HTERT RPE-1 (cell line): ENCODE results near the gene C1QA.
"Not testable (repeated sequence)": the region's sequence is repeated elsewhere in the genome, so short reads cannot be mapped to it uniquely, and the experiment has no call there.

Source experiments
- in situ Hi-C: fragments of 300-500 bp; cut with MboI; formaldehyde crosslinking; loops from 4 replicates; pipeline ENCODE4 v1.14.3; 2020; ENCODE audit warnings: low sequenced_read_pairs

Gene C1QA

DNA sequence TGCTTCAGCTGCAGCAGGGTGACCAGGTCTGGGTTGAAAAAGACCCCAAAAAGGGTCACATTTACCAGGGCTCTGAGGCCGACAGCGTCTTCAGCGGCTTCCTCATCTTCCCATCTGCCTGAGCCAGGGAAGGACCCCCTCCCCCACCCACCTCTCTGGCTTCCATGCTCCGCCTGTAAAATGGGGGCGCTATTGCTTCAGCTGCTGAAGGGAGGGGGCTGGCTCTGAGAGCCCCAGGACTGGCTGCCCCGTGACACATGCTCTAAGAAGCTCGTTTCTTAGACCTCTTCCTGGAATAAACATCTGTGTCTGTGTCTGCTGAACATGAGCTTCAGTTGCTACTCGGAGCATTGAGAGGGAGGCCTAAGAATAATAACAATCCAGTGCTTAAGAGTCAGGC, 2.9 kb downstream of the C1QA start:
- in situ Hi-C loops: no loop called here

DNA sequence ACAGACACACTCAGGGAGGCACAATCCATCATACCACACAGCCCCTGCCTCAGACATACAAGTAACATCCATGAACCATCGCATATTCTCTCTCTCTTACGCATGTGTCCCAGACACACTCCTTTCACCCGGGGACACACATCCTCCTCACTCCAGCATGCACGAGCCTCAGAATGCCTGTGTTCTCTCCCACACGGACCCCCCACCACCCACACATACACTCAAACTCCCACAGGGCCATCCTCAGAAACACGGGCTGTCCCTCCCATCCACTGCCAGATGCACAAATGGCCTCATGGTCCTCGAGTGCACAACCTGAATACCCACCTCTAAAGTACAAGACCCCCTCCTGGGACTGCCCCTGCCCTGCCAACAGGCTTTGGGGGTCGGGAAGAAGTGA, 4.8 kb downstream of the C1QA start:
- in situ Hi-C loops: no loop called here

DNA sequence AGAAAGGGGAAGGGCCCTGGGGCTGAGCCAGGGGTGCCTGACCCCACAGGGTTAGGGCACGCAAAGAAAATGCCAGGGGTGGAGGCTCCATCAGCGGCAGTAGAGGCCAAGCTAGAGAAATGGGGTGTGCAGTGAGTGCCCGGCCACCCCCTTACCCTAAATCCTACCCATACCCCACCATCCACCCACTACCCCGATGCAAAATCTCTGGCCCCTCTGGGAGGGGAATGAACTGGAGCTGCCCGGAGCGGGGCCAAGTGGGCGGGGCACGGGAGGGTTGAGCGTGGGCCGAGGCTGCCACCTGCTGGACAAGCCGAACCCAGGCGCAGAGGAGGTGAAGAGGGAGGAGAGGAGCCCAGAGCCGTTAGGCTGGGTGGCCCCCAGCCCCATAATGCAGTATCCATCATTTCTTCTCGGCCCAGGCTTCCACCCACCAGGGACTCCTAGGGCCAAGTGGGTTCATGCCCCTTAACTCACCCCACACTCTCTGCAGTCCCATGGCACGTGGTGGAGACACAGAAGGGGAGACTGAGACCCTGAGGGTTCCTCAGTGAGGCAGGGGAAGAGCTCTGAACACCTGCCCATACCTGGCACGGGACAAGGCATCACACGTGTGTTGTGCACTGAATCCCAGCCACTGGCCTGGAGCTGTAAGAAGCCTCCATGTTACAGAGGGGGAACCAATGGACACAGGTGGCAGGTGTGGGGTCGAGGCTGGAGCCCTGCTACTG, 5.6 kb downstream of the C1QA start:
- in situ Hi-C loops: no loop called here

DNA sequence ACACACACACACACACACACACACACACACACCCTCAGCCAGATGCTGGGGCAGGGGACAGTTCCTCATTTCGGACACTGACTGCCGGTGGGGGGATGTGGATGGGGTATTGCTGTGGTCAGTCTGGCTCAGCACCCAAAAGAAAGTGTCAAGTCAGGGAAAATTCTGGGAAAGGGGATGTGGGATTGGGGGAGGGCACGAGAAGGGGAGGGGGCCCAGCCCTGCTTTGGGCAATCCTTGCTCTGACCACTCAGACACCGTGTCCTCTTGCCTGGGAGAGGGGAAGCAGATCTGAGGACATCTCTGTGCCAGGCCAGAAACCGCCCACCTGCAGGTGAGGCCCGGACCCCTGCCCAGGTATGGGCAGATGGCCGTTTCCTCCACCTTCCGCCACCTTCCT, 7.0 kb downstream of the C1QA start, which contains the start of gene C1QC:
C1QC (plus strand) TSS at position 253 of the 400 bp plus-strand sequence. CDS start 391 bp downstream, outside the sequence.
- in situ Hi-C loops: no loop called here

DNA sequence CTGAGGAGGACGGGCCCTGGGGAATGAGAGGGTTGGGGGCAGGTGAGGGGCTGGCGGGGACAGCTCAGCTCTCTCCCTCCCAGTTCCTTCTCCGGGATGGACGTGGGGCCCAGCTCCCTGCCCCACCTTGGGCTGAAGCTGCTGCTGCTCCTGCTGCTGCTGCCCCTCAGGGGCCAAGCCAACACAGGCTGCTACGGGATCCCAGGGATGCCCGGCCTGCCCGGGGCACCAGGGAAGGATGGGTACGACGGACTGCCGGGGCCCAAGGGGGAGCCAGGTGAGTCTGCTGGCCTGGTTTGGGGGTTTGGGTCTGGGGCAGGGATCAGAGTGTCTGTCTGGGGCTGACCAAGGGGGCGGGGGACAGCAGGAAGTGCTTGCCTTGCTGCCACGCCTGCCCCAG, 7.5 kb downstream of the C1QA start:
- in situ Hi-C loops: no loop called here

DNA sequence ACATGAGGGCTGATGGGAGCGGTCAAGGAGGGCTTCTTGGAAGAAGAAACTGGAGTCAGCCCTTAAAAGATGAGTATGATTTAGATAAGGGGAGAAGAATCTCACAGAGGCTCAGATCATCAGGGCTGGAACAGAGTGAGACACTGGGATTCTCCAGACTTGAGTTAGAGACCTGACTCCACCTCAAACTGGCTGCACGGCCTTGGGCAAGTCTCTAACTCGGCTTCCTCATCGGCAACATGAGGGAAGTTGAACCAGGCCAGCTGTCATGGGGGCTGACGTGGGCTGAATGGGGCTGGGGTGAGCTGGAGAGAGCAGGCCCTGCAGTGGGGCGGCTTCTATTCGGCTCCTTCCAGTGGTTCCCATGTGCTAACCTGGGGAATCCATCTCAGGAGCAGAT, 9.5 kb downstream of the C1QA start:
- in situ Hi-C loops: no loop called here

DNA sequence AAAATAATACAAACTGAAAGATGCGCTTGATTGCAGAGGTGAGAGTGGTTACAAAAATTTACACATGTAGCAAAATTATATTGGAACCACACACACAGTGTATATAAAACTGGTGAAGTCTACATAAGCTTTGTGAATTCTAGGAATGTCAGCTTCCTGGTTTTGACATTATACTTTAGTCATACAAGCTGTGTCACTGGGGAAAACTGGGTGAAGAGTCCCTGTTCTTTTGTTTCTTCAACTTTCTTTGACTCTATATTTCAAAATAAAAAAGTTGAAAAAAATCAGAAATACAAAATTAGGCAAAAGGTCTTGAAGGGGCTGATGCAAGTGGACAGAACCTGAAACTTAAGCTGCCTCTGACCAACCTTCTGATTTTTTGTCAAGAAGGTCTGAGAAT, 10.0 kb downstream of the C1QA start:
- in situ Hi-C loops: no loop called here

DNA sequence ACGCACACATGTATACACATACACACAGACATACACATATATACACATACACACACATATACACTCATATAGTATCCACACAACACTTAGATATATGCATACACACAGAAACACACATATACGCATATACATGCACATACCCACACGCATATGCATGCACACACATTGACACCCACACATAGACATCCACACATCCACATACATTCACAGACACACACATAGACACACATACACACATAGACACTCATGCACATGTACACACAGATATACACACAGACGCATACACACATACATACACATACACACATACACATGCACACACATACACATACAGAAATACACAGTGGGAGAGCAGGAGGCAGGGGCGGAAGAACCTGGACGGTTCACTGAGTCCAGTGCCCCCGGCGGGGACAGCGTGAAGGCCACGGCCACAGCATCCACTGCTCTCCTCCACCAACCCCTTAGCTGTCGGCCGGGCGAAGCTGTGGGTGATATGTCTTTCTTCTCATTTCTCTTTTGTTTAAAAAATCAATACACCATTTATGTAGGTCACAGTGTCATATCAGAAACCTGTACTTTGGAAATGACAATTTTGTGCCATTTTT, 13.8 kb downstream of the C1QA start:
- in situ Hi-C loops: no loop called here

DNA sequence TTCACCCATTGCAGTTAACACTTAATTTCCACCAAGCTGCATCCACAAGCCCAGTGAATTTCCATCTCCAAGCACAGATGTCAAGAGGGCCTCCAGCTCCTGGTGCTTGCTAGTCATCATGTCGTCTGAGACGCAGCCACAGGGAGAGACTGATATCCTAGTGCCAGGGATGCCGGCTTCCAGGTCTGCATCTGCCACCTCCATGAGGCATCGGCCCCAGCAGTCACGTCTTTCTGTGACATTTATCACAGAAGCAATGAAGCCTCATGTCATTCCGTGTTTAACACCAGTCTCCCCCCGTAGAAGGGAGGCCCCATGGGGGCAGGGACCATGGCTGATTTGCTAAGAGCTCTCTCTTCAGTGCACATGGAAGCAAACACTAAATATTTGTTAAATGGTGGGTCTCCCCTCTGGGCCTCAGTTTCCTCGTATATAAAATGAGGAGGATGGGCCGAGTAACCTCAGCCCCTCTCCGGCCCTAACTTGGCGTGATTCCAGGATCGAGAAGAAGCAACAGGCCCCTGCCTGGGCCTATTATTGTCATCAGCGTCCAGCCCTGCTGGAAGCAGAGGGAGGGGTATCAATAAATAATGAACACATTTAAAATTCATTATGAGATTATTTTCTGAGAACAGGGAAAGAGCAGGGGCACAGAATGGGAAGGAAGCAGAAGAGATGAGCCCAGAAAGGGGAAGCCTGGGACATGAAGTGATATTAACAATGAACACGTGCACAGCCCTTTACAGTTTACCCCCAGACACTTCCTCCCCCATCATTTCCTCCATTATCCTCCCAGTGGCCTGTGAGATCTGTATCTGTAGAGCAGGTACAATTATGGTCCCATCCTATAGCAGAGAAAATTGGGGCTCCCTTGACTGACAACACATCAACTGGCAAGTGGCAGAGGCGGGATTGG, 15.8 kb downstream of the C1QA start:
- in situ Hi-C loops: no loop called here

DNA sequence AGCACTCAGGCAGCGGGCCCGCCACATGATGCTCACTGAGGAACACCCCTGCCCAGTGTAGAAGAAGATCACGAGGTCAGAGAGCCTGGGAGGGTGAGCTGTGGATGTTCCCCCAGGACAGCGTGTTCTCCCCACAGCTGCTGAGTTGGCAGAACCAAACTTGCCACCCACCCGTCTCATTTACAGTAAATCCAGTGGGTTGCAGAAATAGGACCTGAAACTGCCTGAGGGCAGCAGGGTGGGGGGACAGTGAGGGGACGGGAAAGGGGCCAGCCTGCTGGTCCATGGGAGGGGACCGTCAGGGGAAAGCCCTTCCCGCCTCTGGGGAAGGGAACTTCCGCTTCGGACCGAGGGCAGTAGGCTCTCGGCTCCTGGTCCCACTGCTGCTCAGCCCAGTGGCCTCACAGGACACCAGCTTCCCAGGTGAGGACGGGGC, 16.5 kb downstream of the C1QA start, which contains the start of gene C1QB:
C1QB (plus strand) TSS at position 356 of the 436 bp plus-strand sequence. CDS start 6,227 bp downstream, outside the sequence.
- in situ Hi-C loops: no loop called here

DNA sequence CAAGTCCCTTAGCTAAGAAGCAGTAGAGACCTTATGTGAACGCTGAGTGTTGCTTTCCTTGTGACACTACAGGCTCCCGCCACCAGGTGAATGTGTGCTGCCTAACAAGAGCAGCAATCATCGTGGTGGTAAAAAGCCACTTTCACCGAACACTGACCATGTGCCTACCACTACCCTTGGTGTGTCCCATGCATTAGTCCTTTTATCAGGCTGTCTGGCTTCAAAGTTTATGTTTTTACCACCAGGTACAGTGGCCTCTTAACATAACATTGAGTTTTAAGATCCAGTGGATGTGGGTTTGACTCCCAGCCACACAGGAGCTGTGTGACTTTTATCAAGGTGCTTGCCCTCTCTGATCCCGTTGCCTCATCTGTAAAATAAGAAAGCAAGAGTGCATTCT, 18.3 kb downstream of the C1QA start:
- in situ Hi-C loops: no loop called here

DNA sequence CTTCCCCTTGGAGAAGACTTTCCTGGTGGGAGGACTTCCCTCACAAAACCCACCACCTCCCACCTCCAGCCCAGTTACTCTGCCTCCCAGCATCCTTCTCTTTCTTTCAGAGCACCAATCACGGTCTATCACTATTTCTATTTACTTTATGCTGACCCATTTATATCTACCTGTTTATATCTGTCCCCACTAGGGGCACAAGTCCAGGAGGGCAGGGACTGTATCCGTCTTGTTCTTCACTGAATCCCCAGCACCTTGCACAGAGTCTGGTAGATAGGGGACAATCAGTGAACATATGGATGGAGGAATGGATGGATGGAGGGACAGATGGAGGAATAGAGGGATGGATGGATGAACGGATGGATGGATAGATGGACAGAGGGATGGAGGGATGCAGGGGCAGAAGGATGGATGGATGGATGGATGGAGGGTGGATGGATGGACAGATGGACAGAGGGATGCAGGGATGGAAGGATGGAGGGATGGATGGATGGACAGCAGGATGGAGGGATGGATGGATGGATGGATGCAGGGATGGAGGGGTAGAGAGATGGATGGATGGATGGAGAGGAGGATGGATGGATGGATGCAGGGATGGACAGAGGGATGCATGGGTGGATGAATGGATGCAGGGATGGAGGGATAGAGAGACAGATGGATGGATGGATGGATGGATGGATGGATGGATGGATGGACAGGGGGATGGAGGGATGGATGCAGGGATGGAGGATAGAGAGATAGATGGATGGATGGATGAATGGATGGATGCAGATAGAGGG, 22.1 kb downstream of the C1QA start:
- in situ Hi-C loops: no loop called here

DNA sequence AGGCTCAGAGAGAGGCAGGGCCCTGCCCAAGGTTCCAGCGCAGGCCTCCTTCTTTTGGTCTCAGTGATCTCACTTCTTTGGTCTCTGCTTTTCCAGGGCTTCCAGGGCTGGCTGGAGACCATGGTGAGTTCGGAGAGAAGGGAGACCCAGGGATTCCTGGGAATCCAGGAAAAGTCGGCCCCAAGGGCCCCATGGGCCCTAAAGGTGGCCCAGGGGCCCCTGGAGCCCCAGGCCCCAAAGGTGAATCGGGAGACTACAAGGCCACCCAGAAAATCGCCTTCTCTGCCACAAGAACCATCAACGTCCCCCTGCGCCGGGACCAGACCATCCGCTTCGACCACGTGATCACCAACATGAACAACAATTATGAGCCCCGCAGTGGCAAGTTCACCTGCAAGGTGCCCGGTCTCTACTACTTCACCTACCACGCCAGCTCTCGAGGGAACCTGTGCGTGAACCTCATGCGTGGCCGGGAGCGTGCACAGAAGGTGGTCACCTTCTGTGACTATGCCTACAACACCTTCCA, 24.4 kb downstream of the C1QA start:
- in situ Hi-C loops: no loop called here

DNA sequence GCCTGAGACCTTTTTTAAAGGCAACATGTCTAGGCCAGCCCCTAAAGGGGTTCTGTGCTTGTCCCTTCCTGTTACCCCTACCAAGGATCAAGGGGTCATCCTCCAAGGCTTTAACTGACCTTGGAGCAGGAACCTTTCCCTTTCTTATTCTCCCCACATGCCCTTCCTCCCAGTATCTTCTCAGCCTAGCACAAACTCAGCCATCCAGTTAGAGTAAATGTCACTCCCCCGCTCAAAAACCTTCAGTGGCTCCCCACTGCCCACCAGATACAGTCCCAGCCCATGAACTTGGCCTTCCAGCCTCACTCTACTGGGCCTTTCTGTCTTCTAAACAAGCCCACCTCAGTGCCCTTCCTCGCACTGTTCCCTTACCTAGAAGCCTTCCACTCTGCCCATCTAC, 25.5 kb downstream of the C1QA start:
- in situ Hi-C loops: no loop called here

DNA sequence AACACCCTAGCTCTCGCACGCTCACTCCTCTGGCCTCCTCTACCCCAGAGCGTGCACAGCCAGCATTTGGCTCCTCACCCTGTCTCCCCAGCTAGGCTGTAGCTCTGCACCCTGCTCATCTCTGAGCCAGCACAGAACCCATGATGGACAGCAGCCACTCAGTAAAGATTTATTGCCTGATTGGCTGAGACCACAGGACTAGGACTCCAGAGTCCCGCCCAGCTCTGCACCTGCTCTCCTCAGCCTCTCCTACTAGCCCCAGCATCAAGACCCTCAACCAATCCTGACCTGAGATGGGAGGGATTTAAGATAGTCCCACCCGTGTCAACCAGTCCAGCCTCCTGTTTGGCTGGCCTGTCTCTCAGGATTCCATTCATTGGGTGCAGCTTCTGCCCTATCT, 25.9 kb downstream of the C1QA start:
- in situ Hi-C loops: no loop called here

DNA sequence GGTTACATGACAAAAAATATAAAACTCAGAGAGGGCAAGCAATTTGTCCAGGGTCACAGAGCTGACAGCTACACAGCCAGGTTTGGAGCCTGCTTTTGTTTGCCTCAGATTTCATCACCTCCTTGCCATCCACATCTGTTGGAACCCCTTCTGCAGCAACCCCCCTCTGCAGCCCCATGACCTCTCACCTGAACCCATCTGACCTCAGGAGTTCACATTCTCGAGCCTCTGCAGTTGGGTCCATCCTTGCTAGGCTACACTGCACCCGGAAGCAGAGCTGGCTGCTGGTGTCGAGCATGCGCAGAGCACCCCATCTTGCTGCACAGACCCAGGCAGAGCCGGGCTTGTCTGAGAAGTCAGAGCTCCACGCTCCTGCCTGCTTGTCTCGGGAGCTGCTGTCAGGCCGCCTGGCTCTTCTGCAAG, 26.6 kb downstream of the C1QA start:
- in situ Hi-C loops: no loop called here

DNA sequence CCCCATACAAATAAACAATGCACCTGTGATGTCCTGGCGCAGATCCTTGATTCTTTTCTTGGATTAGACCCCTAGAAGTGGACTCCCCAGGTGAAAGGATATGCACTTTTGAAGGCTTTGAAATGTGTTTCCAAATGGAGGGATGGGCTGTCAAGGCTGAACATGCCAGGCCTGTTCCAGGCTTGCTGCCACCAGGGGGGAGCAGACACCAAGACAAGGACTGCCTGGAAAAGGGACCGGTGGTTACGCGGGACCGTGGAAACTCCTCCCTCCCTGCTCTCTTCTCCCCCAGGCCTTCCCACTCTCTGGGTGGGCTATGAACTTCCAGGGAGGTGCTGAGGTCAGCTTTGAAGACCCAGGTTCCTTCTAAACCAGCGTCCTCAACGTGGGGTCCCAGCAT, 29.3 kb downstream of the C1QA start:
- in situ Hi-C loops: no loop called here

DNA sequence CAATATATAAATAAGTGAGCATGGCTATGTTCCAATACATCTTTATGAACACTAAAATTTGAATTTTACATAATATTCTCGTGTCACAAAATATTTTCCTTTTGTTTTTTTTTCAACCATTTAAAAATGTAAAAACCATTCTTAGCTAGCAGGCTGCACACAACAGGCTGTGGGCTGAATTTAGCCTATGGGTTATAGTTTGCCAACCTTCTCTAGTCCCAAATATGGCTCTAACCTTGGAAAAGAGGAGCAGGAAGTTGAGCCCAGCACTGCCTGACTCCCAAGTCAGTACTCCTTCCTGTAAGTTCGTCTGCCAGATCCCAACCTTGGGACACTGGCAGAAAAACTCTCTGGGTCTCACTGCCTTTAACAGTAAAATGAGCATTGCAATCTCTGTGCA, 30.0 kb downstream of the C1QA start:
- in situ Hi-C loops: no loop called here

DNA sequence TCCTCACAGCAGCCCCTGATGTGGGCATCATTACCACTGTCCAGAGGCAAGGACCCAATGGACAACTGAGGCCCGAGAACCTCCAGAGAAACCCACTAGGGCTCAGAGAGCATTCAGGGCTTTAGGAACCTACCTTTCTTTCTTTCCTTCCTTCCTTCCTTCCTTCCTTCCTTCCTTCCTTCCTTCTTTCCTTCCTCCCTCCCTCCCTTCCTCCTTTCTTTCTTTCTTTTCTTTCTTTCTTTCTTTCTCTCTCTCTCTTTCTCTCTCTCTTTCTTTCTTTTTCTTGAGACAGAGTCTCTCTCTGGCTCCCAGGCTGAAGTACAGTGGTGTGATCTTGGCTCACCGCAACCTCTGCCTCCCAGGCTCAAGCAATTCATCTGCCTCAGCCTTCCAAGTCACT, 32.4 kb downstream of the C1QA start:
- in situ Hi-C loops: not testable (repeated sequence)

DNA sequence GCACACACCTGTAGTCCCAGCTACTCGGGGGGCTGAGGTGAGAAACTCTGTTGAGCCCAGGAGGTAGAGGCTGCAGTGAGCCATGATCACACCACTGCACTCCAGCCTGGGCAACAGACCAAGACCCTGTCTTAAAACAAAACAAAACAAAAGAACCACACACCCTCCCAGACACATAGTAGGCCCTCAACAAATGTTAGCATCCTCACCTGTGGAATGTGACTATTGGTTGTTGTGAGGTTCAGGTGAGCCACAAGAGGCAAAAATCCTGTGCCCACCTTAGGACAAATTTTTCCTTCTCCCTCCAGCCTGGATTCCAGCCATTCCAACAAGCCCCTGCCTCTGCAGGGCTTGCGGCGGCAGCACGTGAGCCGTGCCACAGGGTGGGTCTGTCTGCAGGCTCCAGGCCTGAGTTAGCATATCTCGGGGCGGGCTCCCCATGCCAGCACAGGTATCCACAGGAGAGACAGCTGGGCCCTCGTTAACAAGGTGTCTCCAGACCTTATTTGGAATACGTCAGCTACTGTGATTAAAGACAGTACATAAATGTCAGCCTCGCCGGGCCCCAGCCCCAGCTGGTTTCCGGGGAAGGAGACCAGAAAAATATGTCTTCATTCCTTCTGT, 34.0 kb downstream of the C1QA start:
- in situ Hi-C loops: no loop called here
